ENCODE measurements around the gene KNSTRN. TPM values are rescaled to one million over a fixed set of nuclear protein-coding genes. Genes with fewer than 3 reads are reported as not detected.

Gene KNSTRN
- total RNA-seq, 1 donor from 2014 or later = 27.3 TPM

DNA sequence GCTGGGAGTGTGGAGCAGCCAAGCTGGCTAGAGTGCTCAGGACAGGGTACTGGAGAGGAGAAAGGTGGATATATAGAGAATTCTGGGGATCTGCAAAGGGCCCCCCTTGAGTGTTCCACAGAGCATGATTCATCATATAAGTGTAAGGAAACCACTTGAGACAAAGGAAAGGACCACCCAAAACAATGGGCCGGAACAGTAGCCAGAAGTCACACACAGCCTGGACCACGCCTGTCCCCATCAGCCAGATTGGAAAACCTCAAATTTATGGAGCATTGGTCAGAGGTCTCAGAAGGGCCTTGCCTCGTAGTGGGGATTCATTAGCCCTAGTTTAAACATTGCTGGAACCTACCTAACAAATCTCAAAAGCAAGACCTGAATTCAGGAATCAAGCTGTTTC lies 4.9 kb upstream of the KNSTRN start:
- DNase-seq (ENCODE audit: extremely low spot score, unreplicated experiment) = no peak
- H3K4me3 Mint-ChIP-seq (ENCODE audit: unreplicated experiment) = no peak overlapping the region
- H3K4me1 Mint-ChIP-seq (ENCODE audit: unreplicated experiment) = peaks cover 23% of the 10 kb centered on the region
- no peaks in the 10 kb centered on the region for H3K9me3 Mint-ChIP-seq (ENCODE audit: unreplicated experiment)
- H3K27me3 Mint-ChIP-seq (ENCODE audit: unreplicated experiment) = no peaks in the 10 kb centered on the region
- no peaks in the 10 kb centered on the region for H3K36me3 Mint-ChIP-seq (ENCODE audit: unreplicated experiment)
- H3K27ac Mint-ChIP-seq (ENCODE audit: unreplicated experiment) = no peak overlapping the region
- TF ChIP-seq, protein P1, sequence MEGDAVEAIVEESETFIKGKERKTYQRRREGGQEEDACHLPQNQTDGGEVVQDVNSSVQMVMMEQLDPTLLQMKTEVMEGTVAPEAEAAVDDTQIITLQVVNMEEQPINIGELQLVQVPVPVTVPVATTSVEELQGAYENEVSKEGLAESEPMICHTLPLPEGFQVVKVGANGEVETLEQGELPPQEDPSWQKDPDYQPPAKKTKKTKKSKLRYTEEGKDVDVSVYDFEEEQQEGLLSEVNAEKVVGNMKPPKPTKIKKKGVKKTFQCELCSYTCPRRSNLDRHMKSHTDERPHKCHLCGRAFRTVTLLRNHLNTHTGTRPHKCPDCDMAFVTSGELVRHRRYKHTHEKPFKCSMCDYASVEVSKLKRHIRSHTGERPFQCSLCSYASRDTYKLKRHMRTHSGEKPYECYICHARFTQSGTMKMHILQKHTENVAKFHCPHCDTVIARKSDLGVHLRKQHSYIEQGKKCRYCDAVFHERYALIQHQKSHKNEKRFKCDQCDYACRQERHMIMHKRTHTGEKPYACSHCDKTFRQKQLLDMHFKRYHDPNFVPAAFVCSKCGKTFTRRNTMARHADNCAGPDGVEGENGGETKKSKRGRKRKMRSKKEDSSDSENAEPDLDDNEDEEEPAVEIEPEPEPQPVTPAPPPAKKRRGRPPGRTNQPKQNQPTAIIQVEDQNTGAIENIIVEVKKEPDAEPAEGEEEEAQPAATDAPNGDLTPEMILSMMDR (IDR thresholded peaks at IDR 0.05) = no peak

DNA sequence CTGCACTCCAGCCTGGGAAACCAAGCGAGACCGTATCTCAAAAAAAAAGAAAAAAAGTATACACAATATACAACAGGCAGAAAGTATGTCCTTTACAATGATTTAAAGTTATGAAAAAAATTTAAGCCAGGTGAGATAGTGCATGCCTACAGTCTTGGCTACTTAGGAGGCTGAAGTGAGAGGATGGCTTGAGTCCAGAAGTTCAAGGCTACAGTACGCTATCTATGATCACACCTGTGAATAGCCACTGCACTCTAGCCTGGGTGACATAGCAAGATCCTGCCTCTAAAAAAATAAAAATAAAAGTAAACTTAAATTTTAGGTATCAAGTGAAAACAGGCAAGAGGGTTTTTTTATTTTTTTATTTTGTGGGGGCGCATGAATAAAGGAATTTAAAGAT lies 3.1 kb upstream of the KNSTRN start:
- Mint-ChIP-seq H3K9me3 (ENCODE audit: unreplicated experiment) (no peaks in the 10 kb centered on the region), H3K4me1 (ENCODE audit: unreplicated experiment) (peaks cover 30% of the 10 kb centered on the region), H3K36me3 (ENCODE audit: unreplicated experiment) (no peaks in the 10 kb centered on the region), H3K4me3 (ENCODE audit: unreplicated experiment) (no peak overlapping the region), H3K27ac (ENCODE audit: unreplicated experiment) (peak overlapping the region; percentile 81), H3K27me3 (ENCODE audit: unreplicated experiment) (no peaks in the 10 kb centered on the region)
- TF ChIP-seq, protein P1 (IDR thresholded peaks at IDR 0.05) = no peak
- DNase-seq (ENCODE audit: extremely low spot score, unreplicated experiment) = no peak

DNA sequence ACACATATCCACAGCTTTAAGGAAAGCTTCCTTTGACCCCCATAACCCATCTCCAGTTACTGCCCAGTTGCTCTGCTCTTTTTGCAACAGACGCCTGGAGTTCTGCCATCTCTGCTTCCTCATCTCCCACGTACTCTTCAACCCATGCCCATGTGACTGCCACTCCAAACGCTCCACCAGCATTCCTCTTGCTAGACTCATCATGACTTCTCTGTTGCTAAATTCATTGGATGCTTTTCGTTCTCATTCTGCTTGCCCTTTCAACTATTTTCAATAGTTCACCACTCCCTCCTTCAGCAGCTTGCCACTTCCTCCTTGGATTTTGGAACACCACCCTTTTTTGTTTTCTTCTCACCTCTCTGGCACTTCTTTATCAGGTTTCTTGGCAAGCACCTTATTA lies 2.7 kb upstream of the KNSTRN start:
- TF ChIP-seq, protein P1 (IDR thresholded peaks at IDR 0.05) = no peak
- H3K4me3 Mint-ChIP-seq (ENCODE audit: unreplicated experiment) = no peak overlapping the region
- H3K27ac Mint-ChIP-seq (ENCODE audit: unreplicated experiment) = peak overlapping the region; percentile 81
- DNase-seq (ENCODE audit: extremely low spot score, unreplicated experiment) = no peak
- no peaks in the 10 kb centered on the region for H3K27me3 Mint-ChIP-seq (ENCODE audit: unreplicated experiment)
- no peaks in the 10 kb centered on the region for H3K36me3 Mint-ChIP-seq (ENCODE audit: unreplicated experiment)
- H3K4me1 Mint-ChIP-seq (ENCODE audit: unreplicated experiment) = peaks cover 35% of the 10 kb centered on the region
- no peaks in the 10 kb centered on the region for H3K9me3 Mint-ChIP-seq (ENCODE audit: unreplicated experiment)

DNA sequence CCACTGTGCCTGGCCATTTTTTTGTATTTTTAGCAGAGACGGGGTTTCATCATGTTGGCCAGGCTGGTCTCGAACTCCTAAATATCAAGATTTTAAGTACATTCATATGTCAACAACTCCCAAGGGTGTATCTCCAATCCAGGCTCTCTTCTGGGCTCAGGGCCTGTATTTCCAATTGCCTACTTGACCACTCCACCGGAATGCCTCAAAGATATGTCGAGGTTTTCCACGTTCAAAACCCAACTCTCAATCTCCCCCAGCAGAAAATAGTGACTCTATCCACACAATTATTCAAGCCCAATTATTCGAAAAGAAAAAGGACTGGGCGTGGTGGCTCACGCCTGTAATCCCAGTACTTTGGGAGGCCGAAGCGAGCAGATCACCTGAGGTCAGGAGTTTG lies 1.9 kb upstream of the KNSTRN start:
- H3K27me3 Mint-ChIP-seq (ENCODE audit: unreplicated experiment) = no peaks in the 10 kb centered on the region
- no peak overlapping the region for H3K4me3 Mint-ChIP-seq (ENCODE audit: unreplicated experiment)
- no peaks in the 10 kb centered on the region for H3K36me3 Mint-ChIP-seq (ENCODE audit: unreplicated experiment)
- TF ChIP-seq, protein P1 (IDR thresholded peaks at IDR 0.05) = no peak
- H3K27ac Mint-ChIP-seq (ENCODE audit: unreplicated experiment) = peak overlapping the region; percentile 81
- no peak for DNase-seq (ENCODE audit: extremely low spot score, unreplicated experiment)
- H3K4me1 Mint-ChIP-seq (ENCODE audit: unreplicated experiment) = peaks cover 41% of the 10 kb centered on the region
- no peaks in the 10 kb centered on the region for H3K9me3 Mint-ChIP-seq (ENCODE audit: unreplicated experiment)

DNA sequence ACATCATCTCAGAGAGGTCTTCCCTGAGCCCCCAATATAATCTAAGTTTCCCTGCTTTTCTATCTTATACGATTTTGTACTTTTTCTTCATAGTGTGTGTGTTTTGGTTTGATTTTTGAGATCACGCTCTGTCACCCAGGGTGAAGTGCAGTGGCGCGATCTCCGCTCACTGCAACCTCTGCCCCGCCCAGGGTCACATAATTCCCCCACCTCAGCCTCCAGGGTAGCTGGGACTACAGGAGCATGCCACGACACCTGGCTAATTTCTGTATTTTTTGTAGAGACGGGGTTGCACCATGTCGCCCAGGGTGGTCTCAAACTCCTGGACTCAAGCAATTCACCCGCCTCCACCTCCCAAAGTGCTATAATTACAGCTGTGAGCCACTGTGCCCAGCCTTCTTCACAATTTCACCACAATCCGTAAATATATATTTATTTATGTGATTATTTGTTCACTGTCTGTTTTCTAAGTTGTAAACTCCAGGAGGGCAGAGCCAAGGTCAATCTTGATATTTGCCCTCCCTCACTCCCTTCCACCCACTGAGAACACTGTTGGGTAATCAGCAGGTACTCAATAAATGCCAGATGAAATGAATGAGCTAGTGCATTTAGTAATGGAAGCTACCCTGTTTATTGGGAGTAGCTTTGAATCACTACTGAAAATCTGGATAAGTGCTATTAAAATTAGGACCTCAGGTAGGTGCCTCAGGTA lies 547 bp upstream of the KNSTRN start:
- Mint-ChIP-seq H3K36me3 (ENCODE audit: unreplicated experiment) (no peaks in the 10 kb centered on the region), H3K9me3 (ENCODE audit: unreplicated experiment) (no peaks in the 10 kb centered on the region), H3K4me3 (ENCODE audit: unreplicated experiment) (no peak overlapping the region), H3K27me3 (ENCODE audit: unreplicated experiment) (no peaks in the 10 kb centered on the region), H3K4me1 (ENCODE audit: unreplicated experiment) (peaks cover 41% of the 10 kb centered on the region), H3K27ac (ENCODE audit: unreplicated experiment) (no peak overlapping the region)
- TF ChIP-seq, protein P1 (IDR thresholded peaks at IDR 0.05) = no peak
- DNase-seq (ENCODE audit: extremely low spot score, unreplicated experiment) = no peak
